HCT116 (cell line): ENCODE results near the gene PILRA. TPM values are rescaled to one million over a fixed set of nuclear protein-coding genes. Genes with fewer than 3 reads are reported as not detected.

ENCODE experiments used
- ATAC-seq: fragments of 200-7000 bp; cut with Tn5 transposase; 2 replicates; pipeline ENCODE4 v1.9.1; 2020; ENCODE audit warnings: mild to moderate bottlenecking, moderate library complexity
- BruUV-seq: library from RNA; stranded (reverse); fragments of 400-500 nt; replicated peaks from 2 replicates; lab custom pipeline; 2021; lab: Mats Ljungman, UMichigan
- CTCF ChIA-PET: fragments of 300-600 bp; sonication (Branson Sonifier 250); formaldehyde crosslinking; loops from one replicate; lab custom pipeline; 2021; ENCODE audit warnings: antibody characterized with exemption; lab: Charles Lee
- POLR2A ChIA-PET: fragments of 300-600, 350-600 bp; sonication (Branson Sonifier 250); formaldehyde crosslinking; loops from one replicate; lab custom pipeline; 2021; ENCODE audit warnings: antibody characterized with exemption; lab: Charles Lee
- RAD21 ChIA-PET, 2 experiments: fragments of 300-600 bp; sonication (Branson Sonifier 250); formaldehyde crosslinking; loops; one replicate each; lab custom pipeline; 2023; ENCODE audit warnings: low total read pairs in 2 of 2; ENCODE audit not compliant: uncharacterized antibody in 2 of 2, unreplicated experiment in 2 of 2, low non-redundant PET in 1 of 2; lab: Charles Lee
- DNase-seq: peaks from one replicate; pipeline ENCODE4 v3.0.0-alpha.2; 2010; ENCODE audit warnings: low read depth, low spot score
- H2AFZ ChIP-seq: fragments of 200-600 bp; shearing (Covaris generic), sonication (generic); 2 replicates; pipeline ENCODE4 v1.6.1; 2017; ENCODE audit warnings: low read depth, mixed run types, mixed read lengths, antibody characterized with exemption, low read length; ENCODE audit not compliant: poor library complexity, severe bottlenecking
- H3K27ac ChIP-seq: 2 replicates; pipeline ENCODE4 v1.5.1; 2012; ENCODE audit warnings: low read depth, low read length
- H3K27me3 ChIP-seq: fragments of 200-600 bp; sonication (generic); 2 replicates; pipeline ENCODE4 v1.6.1; 2016; ENCODE audit warnings: mixed run types, low read length, mixed read lengths; ENCODE audit not compliant: insufficient read depth
- H3K36me3 ChIP-seq, 2 experiments: fragments of 200-500 bp in 1 of 2; fragments of 200-600 bp in 1 of 2; sonication (Bioruptor generic) in 1 of 2; sonication (generic) in 1 of 2; 2 replicates each; pipeline versions ENCODE4 v1.5.1 to v1.6.1; 2014 to 2016; ENCODE audit warnings: low read length in 2 of 2, inconsistent platforms in 1 of 2, mixed read lengths in 1 of 2, mixed run types in 1 of 2; ENCODE audit not compliant: insufficient read depth in 2 of 2, control insufficient read depth in 1 of 2
- H3K4me1 ChIP-seq, 2 experiments: fragments of 200-600 bp in 1 of 2; sonication (generic) in 1 of 2; 2 replicates each; pipeline versions ENCODE4 v1.5.1 to v1.6.1; 2012 to 2017; ENCODE audit warnings: low read length in 2 of 2, inconsistent platforms in 1 of 2, mild to moderate bottlenecking in 1 of 2, mixed read lengths in 1 of 2, mixed run types in 1 of 2, moderate library complexity in 1 of 2; ENCODE audit not compliant: insufficient read depth in 2 of 2, control insufficient read depth in 1 of 2
- H3K4me2 ChIP-seq: fragments of 200-600 bp; sonication (generic); 2 replicates; pipeline ENCODE4 v1.6.1; 2017; ENCODE audit warnings: mixed run types, low read length, mixed read lengths
- H3K4me3 ChIP-seq, 2 experiments: fragments of 200-600 bp in 1 of 2; sonication (generic) in 1 of 2; replicated peaks in 1 of 2; 2 replicates each; pipeline ENCODE4 v1.5.1; 2011 to 2016; ENCODE audit warnings: low read length in 2 of 2, control low read depth in 1 of 2, low read depth in 1 of 2, mild to moderate bottlenecking in 1 of 2, mixed read lengths in 1 of 2, mixed run types in 1 of 2
- H3K79me2 ChIP-seq: fragments of 200-600 bp; sonication (generic); 2 replicates; pipeline ENCODE4 v1.6.1; 2017; ENCODE audit warnings: mild to moderate bottlenecking, mixed run types, low read length, moderate library complexity, mixed read lengths; ENCODE audit not compliant: insufficient read depth
- H3K9ac ChIP-seq: fragments of 200-600 bp; sonication (generic); 2 replicates; pipeline ENCODE4 v1.6.1; 2016; ENCODE audit warnings: low read length, mixed read lengths
- H3K9me2 ChIP-seq: fragments of 200-600 bp; sonication (generic), shearing (Covaris generic); 2 replicates; pipeline ENCODE4 v1.6.1; 2017; ENCODE audit warnings: mixed run types, mild to moderate bottlenecking, moderate library complexity; ENCODE audit not compliant: insufficient read depth
- H3K9me3 ChIP-seq, 2 experiments: fragments of 200-500 bp in 1 of 2; fragments of 200-600 bp in 1 of 2; sonication (Bioruptor generic) in 1 of 2; sonication (generic) in 1 of 2; 2 replicates each; pipeline ENCODE4 v1.6.1; 2014 to 2017; ENCODE audit warnings: low read length in 2 of 2, mixed read lengths in 2 of 2, inconsistent platforms in 1 of 2, low read depth in 1 of 2, mild to moderate bottlenecking in 1 of 2, mixed run types in 1 of 2, moderate library complexity in 1 of 2; ENCODE audit not compliant: control insufficient read depth in 1 of 2, insufficient read depth in 1 of 2
- H4K20me1 ChIP-seq: fragments of 200-600 bp; sonication (generic), shearing (Covaris generic); 2 replicates; pipeline ENCODE4 v1.6.1; 2017; ENCODE audit warnings: mixed run types, mild to moderate bottlenecking, moderate library complexity; ENCODE audit not compliant: insufficient read depth
- ATF3 ChIP-seq: IDR thresholded peaks from 2 replicates; pipeline ENCODE4 v1.6.1; 2012
- ELF1 ChIP-seq: IDR thresholded peaks from 2 replicates; pipeline ENCODE4 v1.6.1; 2012; ENCODE audit warnings: low read depth, borderline replicate concordance
- FOSL1 ChIP-seq: IDR thresholded peaks from 2 replicates; pipeline ENCODE4 v1.6.1; 2012; ENCODE audit warnings: low read depth
- POLR2AphosphoS5 ChIP-seq: IDR thresholded peaks from 2 replicates; pipeline ENCODE4 v1.6.1; 2011; ENCODE audit warnings: mild to moderate bottlenecking, low read depth, low read length, moderate library complexity
- SIN3A ChIP-seq: IDR thresholded peaks from 2 replicates; pipeline ENCODE4 v1.6.1; 2012; ENCODE audit warnings: low read depth
- SRF ChIP-seq: IDR thresholded peaks from 2 replicates; pipeline ENCODE4 v1.6.1; 2012; ENCODE audit warnings: low read depth
- ZFX ChIP-seq: fragments of 450-650 bp; IDR thresholded peaks from 2 replicates; pipeline ENCODE4 v1.6.1; 2017
- intact Hi-C: fragments of 100-400 bp; cut with micrococcal nuclease; formaldehyde crosslinking; loops from 2 replicates; pipeline ENCODE4 v1.10.0; 2022
- total RNA-seq: library from RNA; stranded (reverse); gene quantifications from one replicate; pipeline ENCODE4 v1.2.1, GENCODE V29; 2021; ENCODE audit not compliant: unreplicated experiment

The PILRA gene
- total RNA-seq, 1 experiment from 2014 or later: 1.8 TPM

DNA sequence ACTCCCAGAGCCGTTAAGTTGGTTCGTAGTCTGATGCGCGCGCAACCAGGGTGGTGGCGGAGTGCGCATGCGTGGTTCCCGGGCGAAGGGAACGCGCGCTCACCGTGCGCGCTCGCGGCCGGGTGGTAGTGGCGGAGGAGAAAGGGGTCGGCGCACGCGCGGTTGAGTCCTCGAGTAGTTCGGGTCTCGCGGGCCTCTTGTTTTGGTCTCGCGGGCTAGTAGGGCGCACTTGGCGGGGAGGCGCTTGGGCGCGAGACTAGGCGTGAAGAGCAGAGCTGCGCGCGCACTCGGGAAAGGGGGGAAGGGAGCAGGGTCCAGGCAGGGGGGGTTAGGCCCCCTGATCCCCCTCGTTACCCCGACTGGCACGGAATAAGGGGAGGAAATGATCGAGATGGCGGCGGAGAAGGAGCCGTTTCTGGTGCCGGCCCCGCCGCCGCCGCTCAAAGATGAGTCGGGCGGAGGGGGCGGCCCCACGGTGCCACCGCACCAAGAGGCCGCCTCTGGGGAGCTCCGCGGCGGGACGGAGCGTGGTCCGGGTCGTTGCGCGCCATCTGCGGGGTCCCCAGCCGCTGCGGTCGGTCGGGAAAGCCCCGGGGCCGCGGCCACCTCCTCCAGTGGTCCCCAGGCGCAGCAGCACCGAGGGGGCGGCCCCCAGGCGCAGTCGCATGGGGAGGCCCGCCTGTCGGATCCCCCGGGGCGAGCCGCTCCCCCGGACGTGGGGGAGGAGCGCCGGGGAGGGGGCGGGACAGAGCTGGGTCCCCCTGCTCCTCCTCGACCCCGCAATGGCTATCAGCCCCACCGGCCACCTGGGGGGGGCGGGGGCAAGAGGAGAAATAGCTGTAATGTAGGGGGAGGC is 56.6 kb downstream of the PILRA start, which contains the start of gene MEPCE (continued):
- TF ChIP-seq POLR2AphosphoS5 (no peak), SRF (no peak), ZFX (peak; percentile 66), ATF3 (no peak), SIN3A (no peak)

DNA sequence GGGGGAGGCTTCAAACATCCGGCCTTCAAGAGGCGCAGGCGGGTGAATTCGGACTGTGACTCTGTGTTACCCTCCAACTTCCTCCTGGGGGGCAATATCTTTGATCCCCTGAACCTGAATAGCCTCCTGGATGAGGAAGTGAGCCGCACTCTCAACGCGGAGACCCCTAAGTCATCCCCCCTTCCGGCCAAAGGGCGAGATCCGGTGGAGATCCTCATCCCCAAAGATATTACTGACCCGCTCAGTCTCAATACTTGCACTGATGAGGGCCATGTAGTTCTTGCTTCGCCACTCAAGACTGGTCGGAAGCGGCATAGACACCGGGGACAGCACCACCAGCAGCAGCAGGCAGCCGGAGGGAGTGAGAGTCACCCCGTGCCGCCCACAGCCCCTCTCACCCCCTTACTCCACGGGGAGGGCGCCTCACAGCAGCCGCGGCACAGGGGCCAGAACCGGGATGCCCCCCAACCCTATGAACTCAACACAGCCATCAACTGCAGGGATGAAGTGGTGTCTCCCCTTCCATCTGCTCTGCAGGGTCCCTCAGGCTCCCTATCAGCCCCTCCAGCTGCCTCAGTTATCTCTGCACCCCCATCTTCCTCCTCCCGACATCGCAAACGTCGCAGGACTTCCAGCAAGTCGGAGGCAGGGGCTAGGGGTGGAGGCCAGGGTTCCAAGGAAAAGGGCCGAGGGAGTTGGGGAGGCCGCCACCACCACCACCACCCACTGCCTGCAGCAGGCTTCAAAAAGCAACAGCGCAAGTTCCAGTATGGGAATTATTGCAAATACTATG is 57.4 kb downstream of the PILRA start:
- no peak for DNase-seq
- RAD21 ChIA-PET: interaction anchor here in 1 of 2 experiments (0.6 kb wide), 1 partner anchor 207 kb away, joined by 4 read pairs; no protein-coding TSS in a partner anchor
- CTCF ChIA-PET: no interaction called here

More for the DNA sequence above, 57.4 kb downstream of the PILRA start:
- Histone ChIP-seq H3K4me2 (peak overlapping the region; percentile 89), H3K9me2 (no peaks in the 10 kb centered on the region), H2AFZ (no peak overlapping the region), H3K9ac (peak overlapping the region; percentile 89), H3K9me3 (no peaks in the 10 kb centered on the region), H3K36me3 (peaks cover 5 to 38% of the 10 kb centered on the region in 2 experiments; a peak in 2 of 4 replicates), H3K4me1 (peaks cover 0 to 65% of the 10 kb centered on the region in 2 experiments), H3K79me2 (peaks cover 60% of the 10 kb centered on the region), H4K20me1 (no peaks in the 10 kb centered on the region), H3K27me3 (no peaks in the 10 kb centered on the region), H3K27ac (peak overlapping the region; percentile 99), H3K4me3 (peak overlapping the region; percentile 82 to 85)
- TSS peak; percentile 8 for BruUV-seq
- no peak for ATAC-seq
- intact Hi-C loops: no loop called here
- POLR2A ChIA-PET: interaction anchor here (2.1 kb wide), 1 partner anchor 8 kb away, joined by 7 read pairs; no protein-coding TSS in a partner anchor
- TF ChIP-seq ATF3: no peak
- TF ChIP-seq POLR2AphosphoS5: peak; percentile 49; the same call in 1 of the 2 replicates
- TF ChIP-seq FOSL1: no peak
- TF ChIP-seq ELF1: no peak
